K562 (cell line): Measurements from ENCODE around the gene CSRNP2. TPM values are rescaled to one million over a fixed set of nuclear protein-coding genes. Genes with fewer than 3 reads are reported as not detected.

Experiments
- ASH1L ChIP-seq: fragments of 450-650 bp; IDR thresholded peaks from 2 replicates; pipeline ENCODE4 v1.6.1; 2018; ENCODE audit warnings: borderline replicate concordance, mild to moderate bottlenecking, low read depth; ENCODE audit not compliant: partially characterized antibody
- E2F3 ChIP-seq: fragments of 250-450 bp; sonication (Bioruptor Pico); IDR thresholded peaks from 2 replicates; pipeline ENCODE4 v1.4.0; 2020; ENCODE audit warnings: mild to moderate bottlenecking
- FOXP1 ChIP-seq: sonication (generic); formaldehyde crosslinking; IDR thresholded peaks from 2 replicates; pipeline ENCODE4 v1.8.0; 2022; ENCODE audit warnings: mild to moderate bottlenecking, missing genetic modification reagents
- KLF13 ChIP-seq: fragments of 450-650 bp; IDR thresholded peaks from 2 replicates; pipeline ENCODE4 v1.6.1; 2016; ENCODE audit warnings: missing genetic modification characterization, low read depth, mild to moderate bottlenecking, missing compliant biosample characterization, moderate library complexity, borderline replicate concordance
- NFXL1 ChIP-seq: fragments of 450-650 bp; formaldehyde crosslinking; IDR thresholded peaks from 2 replicates; pipeline ENCODE4 v1.4.0; 2021; ENCODE audit warnings: mild to moderate bottlenecking
- SUPT5H ChIP-seq: fragments of 450-650 bp; IDR thresholded peaks from 2 replicates; pipeline ENCODE4 v1.6.1; 2016
- TGIF2 ChIP-seq: sonication (generic); formaldehyde crosslinking; IDR thresholded peaks from 2 replicates; pipeline ENCODE4 v1.8.1; 2022; ENCODE audit warnings: mild to moderate bottlenecking, missing genetic modification reagents, moderate library complexity
- ZNF311 ChIP-seq: fragments of 250-450 bp; sonication (Bioruptor Pico); IDR thresholded peaks from 2 replicates; pipeline ENCODE4 v1.4.0; 2020; ENCODE audit warnings: mild to moderate bottlenecking, moderate library complexity
- ZNF551 ChIP-seq: fragments of 250-450 bp; sonication (Bioruptor Pico); IDR thresholded peaks from 2 replicates; pipeline ENCODE4 v1.5.0; 2021; ENCODE audit warnings: mild to moderate bottlenecking, moderate library complexity
- polyA plus RNA-seq, 8 experiments: library from polyadenylated mRNA; depleted of rRNA in 4 of 8; stranded (reverse) in 5 of 8; unstranded in 3 of 8; fragments of >200 nt; fragmentation: Nextera tagmentation in 2 of 8; fragmentation: Illumina TruSeq in 1 of 8; extraction: Ambion mirVana in 2 of 8; extraction: Trizol in 1 of 8; gene quantifications; 2 replicates each; pipeline versions ENCODE4 v1.2.1 to v1.2.3, GENCODE V29; 2011 to 2014; ENCODE audit warnings: inconsistent platforms in 1 of 8, missing spikeins in 1 of 8
- total RNA-seq, 7 experiments: library from RNA; depleted of rRNA in 6 of 7; stranded (reverse); fragments of >200 nt in 6 of 7; fragmentation: Illumina TruSeq in 2 of 7; extraction: Trizol in 2 of 7; gene quantifications; 2 replicates each; pipeline versions ENCODE4 v1.2.1 to v1.2.3, GENCODE V29; 2011 to 2021; ENCODE audit warnings: low replicate concordance in 1 of 7
- TF ChIP-seq, protein P1 (sequence below): IDR thresholded peaks from 3 replicates; pipeline ENCODE4 v1.6.1; 2011; ENCODE audit warnings: borderline replicate concordance, mild to moderate bottlenecking, moderate library complexity; ENCODE audit not compliant: insufficient read length; ENCODE audit errors: extremely low read depth
- TF ChIP-seq, protein P2 (sequence below): fragments of 450-650 bp; IDR thresholded peaks from 2 replicates; pipeline ENCODE4 v1.6.1; 2016; ENCODE audit warnings: mild to moderate bottlenecking
- TF ChIP-seq, protein P3 (sequence below): fragments of 450-650 bp; IDR thresholded peaks from 2 replicates; pipeline ENCODE4 v1.7.1; 2018; ENCODE audit warnings: mild to moderate bottlenecking, low read depth; ENCODE audit not compliant: partially characterized antibody
- TF ChIP-seq, protein P4 (sequence below): fragments of 250-450 bp; sonication (Bioruptor Pico); IDR thresholded peaks from 2 replicates; pipeline ENCODE4 v1.8.0; 2021; ENCODE audit warnings: mild to moderate bottlenecking, moderate library complexity
- TF ChIP-seq, protein P5 (sequence below): sonication (generic); formaldehyde crosslinking; IDR thresholded peaks from 2 replicates; pipeline ENCODE4 v1.8.1; 2023; ENCODE audit warnings: mild to moderate bottlenecking, missing genetic modification reagents
- TF ChIP-seq, protein P6 (sequence below): fragments of 450-650 bp; conservative IDR thresholded peaks from 2 replicates; pipeline ENCODE4 v1.6.1; 2016; ENCODE audit warnings: missing genetic modification characterization, low read depth, mild to moderate bottlenecking, missing compliant biosample characterization, moderate library complexity

The CSRNP2 gene
- total and polyA plus RNA-seq, 9 of the 15 experiments (the other 6 are each of a cell fraction or from before 2014, with no cell fraction given) = 1.6 to 13.9 (median 5.9) TPM

DNA sequence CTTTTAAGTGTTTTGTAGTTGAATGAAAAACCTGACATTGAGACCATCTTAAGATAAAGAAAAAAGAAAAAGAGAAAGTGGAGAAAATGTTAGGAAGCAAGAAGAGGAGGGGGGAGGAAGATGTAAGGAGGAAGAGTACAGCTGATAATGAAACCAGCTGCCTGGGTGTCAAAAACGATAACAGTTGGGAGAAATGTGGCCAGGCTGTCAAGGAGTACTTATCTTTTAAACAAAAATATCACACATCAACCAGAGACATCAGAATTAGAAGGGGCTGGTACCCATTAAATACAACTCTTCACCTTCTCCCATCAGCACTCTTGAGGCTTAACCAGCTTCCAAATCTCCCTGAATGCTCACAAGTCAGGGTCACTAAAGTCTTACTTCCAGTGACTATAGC, 61.7 kb downstream of the CSRNP2 start (continued):
- TF ChIP-seq, protein P1, sequence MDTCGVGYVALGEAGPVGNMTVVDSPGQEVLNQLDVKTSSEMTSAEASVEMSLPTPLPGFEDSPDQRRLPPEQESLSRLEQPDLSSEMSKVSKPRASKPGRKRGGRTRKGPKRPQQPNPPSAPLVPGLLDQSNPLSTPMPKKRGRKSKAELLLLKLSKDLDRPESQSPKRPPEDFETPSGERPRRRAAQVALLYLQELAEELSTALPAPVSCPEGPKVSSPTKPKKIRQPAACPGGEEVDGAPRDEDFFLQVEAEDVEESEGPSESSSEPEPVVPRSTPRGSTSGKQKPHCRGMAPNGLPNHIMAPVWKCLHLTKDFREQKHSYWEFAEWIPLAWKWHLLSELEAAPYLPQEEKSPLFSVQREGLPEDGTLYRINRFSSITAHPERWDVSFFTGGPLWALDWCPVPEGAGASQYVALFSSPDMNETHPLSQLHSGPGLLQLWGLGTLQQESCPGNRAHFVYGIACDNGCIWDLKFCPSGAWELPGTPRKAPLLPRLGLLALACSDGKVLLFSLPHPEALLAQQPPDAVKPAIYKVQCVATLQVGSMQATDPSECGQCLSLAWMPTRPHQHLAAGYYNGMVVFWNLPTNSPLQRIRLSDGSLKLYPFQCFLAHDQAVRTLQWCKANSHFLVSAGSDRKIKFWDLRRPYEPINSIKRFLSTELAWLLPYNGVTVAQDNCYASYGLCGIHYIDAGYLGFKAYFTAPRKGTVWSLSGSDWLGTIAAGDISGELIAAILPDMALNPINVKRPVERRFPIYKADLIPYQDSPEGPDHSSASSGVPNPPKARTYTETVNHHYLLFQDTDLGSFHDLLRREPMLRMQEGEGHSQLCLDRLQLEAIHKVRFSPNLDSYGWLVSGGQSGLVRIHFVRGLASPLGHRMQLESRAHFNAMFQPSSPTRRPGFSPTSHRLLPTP = no peak
- TF ChIP-seq FOXP1 (CRISPR knock-in tag) (no peak), TGIF2 (CRISPR knock-in tag) (no peak), E2F3 (CRISPR knock-in tag) (no peak), ZNF551 (CRISPR knock-in tag) (no peak), ZNF311 (no peak), KLF13 (tag) (no peak), NFXL1 (CRISPR knock-in tag) (no peak), SUPT5H (no peak), ASH1L (no peak)
- TF ChIP-seq, protein P2, sequence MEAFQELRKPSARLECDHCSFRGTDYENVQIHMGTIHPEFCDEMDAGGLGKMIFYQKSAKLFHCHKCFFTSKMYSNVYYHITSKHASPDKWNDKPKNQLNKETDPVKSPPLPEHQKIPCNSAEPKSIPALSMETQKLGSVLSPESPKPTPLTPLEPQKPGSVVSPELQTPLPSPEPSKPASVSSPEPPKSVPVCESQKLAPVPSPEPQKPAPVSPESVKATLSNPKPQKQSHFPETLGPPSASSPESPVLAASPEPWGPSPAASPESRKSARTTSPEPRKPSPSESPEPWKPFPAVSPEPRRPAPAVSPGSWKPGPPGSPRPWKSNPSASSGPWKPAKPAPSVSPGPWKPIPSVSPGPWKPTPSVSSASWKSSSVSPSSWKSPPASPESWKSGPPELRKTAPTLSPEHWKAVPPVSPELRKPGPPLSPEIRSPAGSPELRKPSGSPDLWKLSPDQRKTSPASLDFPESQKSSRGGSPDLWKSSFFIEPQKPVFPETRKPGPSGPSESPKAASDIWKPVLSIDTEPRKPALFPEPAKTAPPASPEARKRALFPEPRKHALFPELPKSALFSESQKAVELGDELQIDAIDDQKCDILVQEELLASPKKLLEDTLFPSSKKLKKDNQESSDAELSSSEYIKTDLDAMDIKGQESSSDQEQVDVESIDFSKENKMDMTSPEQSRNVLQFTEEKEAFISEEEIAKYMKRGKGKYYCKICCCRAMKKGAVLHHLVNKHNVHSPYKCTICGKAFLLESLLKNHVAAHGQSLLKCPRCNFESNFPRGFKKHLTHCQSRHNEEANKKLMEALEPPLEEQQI = no peak
- TF ChIP-seq, protein P3, sequence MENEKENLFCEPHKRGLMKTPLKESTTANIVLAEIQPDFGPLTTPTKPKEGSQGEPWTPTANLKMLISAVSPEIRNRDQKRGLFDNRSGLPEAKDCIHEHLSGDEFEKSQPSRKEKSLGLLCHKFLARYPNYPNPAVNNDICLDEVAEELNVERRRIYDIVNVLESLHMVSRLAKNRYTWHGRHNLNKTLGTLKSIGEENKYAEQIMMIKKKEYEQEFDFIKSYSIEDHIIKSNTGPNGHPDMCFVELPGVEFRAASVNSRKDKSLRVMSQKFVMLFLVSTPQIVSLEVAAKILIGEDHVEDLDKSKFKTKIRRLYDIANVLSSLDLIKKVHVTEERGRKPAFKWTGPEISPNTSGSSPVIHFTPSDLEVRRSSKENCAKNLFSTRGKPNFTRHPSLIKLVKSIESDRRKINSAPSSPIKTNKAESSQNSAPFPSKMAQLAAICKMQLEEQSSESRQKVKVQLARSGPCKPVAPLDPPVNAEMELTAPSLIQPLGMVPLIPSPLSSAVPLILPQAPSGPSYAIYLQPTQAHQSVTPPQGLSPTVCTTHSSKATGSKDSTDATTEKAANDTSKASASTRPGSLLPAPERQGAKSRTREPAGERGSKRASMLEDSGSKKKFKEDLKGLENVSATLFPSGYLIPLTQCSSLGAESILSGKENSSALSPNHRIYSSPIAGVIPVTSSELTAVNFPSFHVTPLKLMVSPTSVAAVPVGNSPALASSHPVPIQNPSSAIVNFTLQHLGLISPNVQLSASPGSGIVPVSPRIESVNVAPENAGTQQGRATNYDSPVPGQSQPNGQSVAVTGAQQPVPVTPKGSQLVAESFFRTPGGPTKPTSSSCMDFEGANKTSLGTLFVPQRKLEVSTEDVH = no peak
- TF ChIP-seq, protein P4, sequence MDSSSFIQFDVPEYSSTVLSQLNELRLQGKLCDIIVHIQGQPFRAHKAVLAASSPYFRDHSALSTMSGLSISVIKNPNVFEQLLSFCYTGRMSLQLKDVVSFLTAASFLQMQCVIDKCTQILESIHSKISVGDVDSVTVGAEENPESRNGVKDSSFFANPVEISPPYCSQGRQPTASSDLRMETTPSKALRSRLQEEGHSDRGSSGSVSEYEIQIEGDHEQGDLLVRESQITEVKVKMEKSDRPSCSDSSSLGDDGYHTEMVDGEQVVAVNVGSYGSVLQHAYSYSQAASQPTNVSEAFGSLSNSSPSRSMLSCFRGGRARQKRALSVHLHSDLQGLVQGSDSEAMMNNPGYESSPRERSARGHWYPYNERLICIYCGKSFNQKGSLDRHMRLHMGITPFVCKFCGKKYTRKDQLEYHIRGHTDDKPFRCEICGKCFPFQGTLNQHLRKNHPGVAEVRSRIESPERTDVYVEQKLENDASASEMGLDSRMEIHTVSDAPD = no peak
- TF ChIP-seq, protein P5, sequence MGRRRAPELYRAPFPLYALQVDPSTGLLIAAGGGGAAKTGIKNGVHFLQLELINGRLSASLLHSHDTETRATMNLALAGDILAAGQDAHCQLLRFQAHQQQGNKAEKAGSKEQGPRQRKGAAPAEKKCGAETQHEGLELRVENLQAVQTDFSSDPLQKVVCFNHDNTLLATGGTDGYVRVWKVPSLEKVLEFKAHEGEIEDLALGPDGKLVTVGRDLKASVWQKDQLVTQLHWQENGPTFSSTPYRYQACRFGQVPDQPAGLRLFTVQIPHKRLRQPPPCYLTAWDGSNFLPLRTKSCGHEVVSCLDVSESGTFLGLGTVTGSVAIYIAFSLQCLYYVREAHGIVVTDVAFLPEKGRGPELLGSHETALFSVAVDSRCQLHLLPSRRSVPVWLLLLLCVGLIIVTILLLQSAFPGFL = no peak
- TF ChIP-seq, protein P6, sequence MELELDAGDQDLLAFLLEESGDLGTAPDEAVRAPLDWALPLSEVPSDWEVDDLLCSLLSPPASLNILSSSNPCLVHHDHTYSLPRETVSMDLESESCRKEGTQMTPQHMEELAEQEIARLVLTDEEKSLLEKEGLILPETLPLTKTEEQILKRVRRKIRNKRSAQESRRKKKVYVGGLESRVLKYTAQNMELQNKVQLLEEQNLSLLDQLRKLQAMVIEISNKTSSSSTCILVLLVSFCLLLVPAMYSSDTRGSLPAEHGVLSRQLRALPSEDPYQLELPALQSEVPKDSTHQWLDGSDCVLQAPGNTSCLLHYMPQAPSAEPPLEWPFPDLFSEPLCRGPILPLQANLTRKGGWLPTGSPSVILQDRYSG (tag) = no peak
